NCI-H1092 treated with DMSO at 0.1 percent for 48 hours (cell line): ENCODE results near the gene ZFHX3.

ENCODE experiments used
- DNase-seq: peaks from one replicate; lab custom pipeline; 2025; lab: John Stamatoyannopoulos, UW

Gene ZFHX3

DNA sequence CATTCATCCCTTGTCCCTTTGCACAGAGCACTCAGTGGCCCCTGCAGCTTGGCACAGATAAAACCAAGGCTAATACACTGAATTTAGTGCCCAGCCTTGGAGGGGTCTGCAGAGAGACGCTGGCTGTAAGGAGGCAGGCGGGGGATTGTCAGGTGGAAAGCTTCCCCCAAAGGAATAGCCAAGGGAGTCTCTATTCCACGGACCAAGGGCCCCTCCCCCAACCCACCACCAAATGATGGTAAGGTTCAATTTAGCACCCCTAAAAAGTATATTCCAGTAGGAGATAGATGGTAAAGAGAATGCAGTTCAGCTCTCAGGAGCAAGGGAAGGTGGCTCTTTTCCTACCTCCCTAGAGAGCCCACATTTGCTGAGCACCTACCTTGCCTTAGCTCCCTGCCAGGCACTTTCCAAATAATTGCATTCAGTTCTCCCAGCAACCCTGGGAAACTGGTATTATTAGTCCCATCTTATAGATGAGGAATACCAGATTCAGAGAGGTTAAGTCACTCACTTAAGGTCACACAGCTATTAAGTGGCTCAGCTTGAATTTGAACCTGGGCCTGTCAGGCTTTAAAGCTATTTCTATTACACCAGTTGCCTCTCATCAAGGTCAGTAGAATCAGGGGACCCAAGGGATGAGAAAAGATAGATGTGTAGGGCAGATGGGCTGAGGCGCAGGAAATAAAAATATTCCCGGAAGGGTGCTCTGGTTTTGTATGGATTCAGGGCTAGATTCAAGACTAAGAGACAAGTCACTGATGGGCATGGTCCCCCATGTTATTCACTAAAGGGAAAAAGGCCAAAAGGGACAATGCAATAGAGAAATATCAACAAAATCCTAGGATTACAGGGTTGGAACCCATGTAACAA, 20.0 kb upstream of the ZFHX3 start:
- DNase-seq = no peak

DNA sequence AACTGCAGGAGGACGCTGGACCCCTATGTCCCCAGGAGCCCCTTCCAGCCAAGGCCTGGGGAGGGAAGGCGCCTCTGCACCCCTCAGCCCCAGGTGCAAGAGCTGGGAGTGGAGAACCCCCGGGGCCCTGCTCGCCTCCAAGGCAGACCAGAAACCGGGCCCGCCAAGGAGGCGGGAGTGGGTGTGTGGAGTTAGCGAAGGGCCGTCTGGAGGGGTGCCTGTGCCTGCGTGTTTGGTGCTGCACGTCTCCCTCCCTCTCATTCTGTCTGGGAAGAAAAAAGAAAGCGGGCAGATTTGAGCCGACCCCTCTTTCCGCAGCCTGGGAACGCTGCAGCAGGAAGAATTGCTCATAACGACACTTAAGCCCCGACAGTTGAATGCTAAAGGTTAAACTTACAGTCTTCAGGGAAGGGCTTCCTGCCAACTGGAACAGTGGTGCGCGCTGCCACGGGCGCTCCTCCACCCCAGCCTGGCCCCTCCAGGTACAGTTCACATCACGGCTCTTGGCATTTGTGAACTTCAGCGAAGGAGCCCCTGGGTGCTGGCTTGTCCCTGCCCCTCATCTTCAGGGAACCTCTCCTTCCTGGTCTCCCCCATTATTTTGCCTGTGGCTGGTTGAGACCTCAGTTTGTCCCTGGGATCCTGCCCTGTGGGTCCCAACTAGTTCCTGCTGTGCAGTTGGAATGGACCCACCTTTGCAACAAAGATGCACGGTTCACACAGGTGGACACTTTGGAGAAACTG, 19.2 kb upstream of the ZFHX3 start:
- DNase-seq = no peak

DNA sequence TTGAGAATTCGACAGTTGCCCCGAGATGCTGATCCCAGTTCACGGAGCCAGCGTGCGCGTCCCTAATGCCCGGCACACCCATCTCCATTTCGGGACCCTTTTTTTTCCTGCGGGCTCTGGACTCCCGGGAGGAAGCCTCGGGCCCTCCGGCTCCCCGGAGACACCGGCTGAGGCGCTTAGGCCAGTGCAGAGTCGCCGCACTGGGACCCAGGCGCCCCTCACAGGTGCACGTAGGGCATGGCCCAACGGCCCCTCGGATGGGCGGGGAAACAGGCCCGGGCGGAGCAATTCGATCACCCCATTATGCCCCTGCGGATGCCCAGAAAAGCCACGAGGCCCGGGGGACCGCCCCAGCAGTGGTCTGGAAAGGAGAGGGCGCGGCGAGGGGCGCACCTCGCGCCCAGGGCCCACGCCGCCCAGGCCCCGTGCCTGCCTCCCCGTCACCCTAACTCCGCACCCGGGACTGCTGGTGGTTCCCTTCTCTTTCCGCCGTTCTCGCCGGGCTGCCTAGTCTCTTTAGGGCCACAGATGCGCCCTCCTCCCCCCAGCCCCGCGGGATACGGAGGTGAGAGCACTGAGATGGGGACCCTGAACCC, 18.5 kb upstream of the ZFHX3 start:
- DNase-seq = no peak

DNA sequence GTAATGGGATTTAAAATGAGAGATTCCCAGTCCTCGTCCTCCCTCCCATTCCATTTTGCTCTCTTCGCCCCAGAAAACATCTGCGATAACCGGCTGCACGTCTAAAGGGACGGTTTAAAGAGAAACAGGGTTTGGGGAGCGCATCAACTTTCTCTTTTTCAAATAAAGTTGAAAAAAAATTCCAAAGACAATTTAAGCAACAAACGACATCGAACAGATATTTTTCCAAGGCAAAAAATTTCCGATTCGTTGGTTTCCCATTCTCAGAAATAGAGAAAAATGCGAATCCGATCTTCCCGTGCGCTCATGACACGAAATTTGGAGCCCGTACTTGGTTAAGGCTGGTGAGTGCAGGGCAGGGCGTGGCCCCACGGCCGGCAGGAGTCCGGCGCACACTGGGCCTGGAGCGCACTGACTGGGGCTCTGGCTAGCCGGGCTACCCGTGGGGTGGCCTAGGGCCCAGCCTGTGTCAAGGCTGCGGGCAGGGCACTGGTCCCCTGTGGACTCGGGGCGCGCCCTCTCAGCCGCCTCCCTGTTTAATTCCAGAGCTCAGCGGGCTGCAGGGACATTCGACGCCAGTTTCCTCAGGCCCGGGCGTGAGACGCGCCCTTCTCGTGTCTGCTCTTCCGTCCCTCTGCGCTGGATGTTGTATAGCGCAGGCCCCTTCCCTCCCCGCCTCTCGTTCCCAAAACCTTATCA, 17.9 kb upstream of the ZFHX3 start:
- no peak for DNase-seq

DNA sequence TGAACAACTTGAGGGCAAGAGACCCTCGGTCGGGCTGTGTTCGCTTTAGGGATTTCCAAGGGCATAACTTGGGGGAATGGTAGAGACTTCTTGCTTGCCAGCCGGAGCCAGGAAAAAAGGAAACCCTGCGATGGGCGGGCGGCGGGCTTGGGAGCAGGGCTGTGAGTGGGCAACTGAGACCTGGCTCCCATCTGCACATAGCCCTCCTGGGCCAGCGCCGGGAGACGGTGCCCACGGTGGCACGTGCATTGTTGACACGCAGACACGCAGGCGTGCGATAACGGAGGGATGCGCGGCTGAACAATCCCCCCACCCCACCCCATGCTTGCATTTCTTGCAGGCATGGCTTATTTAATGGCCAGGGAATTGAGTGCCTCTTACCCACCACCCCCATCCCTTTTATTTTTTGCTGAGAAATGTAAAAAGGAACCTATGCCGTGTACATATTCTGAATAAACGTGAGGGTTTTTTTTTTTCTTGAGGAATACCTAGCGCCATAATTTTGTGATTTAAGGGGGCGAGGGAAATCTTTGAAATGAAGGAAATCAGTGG, 17.1 kb upstream of the ZFHX3 start:
- no peak for DNase-seq

DNA sequence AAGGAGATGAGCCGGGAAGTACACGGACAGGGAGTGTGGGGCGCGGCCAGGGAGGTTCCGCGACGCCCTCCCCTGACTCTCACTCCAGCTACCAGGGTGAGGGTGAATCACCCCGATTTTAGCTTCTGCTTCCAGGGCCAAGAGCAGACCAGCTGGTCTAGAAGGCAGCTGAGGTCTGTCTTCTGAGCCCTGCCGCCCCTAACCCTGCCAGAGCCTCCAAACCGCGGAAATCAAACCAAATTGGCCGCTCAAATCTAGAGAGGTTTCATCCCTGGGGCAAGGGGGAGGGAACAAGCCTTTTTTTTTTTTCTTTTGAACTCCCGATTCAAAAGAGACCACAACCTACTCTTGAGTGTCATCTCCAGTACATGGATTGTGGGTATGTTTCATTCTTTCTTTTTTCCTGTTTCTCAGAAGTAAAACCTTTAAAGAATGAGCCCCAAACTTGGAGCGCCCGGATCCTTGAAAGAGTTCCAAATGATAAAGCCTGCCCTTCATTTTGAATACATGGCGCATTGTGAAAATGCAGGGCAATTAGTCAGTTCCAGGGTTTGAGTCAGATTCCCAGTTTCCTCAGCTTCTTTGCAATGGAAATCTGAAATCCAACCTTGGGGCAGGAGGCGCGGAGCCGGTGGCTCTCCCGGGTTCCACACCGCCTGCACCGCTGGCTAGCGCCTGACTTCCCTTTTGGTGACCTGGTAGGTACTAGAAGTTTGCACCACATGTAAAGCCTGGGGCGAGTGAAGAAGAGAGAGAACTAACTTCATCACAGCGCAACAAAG, 16.5 kb upstream of the ZFHX3 start:
- no peak for DNase-seq

DNA sequence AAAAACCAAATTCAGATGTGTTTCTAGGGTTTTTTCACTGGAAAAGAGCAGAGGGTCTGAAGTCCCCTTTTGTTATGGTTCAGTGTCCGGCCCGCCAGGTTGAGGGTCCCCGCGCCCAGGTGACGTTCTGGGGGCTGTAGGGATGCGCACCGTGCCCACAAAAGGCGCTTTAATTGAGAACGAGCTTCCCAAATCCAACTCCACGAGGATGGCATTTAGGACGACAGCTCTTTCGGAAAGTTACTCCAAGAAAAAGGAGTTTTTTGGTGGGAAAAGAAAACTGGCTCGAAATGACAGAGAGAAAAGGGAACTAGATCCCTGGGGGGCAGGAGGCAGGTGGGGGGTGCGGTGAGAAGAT, 15.9 kb upstream of the ZFHX3 start:
- no peak for DNase-seq

DNA sequence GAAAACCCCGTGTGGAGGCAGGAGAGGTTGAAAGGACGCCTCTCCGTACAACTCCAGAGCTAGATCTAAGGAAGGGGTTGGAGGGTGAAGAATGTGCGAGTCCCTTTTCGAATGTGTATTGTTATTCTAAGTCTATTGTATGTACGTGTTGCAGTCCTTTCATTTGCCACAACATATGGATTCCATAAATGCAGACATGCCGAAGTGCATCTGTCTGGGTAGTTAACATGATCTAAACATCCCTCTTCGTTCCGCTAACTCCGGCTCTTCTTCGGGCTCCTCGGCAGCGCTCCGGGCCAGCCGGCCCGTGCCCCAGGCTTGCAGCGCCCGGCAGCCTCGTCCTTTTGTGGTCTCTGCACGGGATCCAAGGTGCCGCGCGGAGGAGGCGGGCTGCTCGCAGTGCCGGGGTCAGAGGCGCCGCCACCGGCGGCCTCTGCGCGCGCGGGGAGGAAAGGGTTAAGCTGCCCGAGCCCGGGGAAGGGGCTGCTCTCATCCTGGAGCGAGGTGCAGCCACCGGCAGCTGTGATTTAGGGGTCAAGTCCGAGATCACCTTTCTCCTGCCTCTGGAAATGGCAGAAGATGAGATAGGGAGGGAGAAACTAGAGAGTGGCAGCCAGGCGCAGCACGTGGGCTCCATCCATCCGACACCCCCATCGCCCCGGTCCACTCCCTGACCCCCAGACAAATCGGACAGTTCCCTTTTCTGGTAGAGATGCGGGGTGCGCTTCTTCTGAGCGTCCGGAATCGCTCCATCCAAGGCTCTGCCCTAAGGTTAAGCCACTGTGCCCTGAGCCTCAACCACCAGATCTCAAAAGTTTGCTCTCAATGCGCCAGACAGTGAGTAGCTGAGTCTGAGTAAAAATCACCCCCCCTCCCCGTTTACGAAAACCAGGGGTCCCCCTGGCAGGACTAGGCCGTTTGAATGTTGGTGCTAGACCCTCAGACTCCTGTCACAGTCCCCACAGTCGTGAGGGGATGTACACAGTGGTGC, 15.1 kb upstream of the ZFHX3 start:
- DNase-seq = no peak

DNA sequence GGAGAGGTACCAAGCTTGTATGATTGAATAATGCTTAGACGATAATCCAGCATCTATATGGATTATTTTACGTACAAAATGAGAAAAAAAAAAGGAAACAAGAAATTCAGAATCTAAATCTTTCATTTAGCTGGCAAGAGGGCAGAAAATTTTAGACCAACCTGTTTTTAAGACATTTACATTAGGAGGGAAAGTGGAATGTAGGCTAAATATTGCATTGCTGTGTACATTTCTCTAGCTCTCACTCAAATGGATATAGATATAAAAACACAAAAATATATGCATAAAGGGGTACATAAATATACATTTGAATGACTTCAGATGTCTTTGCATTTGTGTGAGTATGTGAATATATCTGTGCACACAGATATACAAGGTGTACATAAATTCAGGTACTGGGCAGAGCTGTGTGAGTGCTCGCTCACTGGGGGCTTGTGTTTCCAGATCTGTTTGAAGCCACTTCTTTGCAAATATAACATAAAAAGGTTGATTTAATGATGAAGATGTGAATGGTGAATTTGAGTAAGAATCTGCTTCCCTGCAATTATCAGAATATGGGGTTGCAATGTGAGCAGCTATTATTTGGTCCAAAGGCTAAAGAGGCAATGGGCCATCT, 14.2 kb upstream of the ZFHX3 start:
- DNase-seq = no peak

DNA sequence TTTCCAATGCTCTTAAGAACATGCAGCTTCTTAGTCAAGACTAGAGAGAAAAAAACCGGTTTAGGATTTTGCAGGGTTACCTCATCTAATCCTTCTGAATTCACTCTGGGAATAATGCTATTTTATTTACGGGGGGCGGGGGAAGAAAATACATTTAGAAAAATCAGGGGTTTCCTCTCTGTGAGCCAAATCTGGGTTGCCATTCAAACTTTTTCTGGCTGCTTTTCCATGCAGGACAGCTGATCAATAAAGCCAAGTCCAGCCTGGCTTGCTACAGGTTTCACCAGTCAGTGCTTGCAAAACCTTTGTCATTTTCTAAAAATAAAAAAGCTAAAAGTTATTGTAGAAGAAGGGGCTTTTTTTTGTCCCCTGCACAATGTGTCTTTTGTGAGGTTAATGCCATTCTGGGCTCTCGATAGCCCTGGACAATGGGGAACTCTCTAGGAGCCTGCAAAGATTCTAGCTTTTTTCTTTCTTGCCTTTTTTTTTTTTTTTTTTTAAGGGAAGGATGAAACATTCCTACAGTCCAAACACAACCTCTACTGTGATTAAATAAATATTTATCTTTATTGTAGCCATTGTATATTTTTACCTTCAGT, 13.1 kb upstream of the ZFHX3 start:
- DNase-seq = no peak

DNA sequence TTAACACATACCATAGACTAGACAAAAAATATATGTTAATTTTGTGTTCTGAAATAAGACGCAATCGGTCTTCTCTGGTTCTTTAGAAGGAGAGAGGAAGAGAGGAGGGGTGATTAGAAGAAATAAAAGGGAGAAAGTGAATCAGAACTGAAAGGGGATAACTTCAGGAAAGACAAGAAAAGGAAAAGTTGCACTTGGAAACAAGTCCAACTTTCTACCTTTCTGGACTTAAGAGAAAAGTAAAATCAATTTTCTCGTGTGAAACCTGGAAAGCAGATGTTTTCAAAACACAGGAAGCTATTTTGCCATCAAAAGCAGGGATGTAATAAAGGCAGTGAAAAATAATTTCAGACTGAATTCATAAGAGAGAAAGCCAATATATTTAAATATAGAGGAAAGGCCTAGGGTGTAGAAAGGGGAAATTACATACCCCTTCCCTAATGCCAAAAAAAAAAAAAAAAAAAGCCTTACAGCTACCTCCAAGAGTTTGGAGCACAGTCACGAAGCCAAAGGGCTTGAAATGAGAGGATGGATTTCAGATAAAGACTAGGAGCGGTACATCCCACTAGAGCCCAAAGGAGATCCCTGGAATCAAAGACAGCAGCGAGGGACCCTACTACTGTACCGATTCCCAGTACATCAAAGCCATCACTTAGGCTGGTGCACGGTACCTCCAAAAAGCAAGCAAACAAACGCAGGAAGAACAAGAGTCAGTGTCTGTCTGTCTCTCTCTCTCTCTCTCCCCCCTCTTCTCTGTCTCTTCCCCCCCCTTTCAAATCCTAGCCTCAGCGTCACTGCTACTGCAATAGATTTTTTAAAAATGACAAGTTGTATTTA, 12.1 kb upstream of the ZFHX3 start:
- DNase-seq = peak; percentile 79

DNA sequence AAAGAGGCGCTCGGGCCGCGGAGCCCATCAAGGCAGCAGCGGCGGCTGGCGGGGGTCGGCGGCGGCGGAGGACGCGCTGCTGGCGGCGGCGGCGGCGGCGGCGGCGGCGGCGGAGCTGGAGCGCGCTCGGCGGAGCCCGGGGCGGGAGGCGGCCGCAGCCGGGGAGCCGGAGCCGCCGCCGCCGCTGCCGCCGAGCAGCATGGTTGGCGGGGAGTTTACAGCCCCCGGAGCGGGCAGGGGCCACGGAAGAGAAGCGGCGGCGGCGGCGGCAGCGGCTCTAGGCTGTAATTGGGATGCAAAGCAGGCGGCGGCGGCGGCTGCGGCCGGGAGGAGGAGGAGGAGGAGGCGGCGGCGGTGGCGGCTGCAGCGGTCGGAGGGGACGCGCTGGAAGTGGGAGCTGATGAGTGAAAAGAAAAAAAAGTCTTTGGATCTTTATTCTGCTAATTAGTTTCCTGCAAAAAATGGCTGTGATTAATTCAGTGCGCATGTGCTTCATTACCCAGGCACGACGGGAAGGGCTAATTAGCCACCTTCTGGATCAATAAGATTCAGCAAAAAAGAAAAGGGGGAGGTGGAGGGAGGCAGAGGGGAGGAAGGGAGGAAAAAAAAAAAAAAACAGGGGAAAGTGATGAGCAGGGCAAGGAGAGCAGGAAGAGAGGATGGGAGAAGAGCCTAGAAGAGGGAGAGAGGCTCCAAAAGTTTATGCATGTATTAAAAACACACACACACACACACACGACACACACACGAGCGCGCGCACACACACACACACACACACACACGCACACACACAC, 10.9 kb upstream of the ZFHX3 start:
- peak; percentile 83 for DNase-seq

DNA sequence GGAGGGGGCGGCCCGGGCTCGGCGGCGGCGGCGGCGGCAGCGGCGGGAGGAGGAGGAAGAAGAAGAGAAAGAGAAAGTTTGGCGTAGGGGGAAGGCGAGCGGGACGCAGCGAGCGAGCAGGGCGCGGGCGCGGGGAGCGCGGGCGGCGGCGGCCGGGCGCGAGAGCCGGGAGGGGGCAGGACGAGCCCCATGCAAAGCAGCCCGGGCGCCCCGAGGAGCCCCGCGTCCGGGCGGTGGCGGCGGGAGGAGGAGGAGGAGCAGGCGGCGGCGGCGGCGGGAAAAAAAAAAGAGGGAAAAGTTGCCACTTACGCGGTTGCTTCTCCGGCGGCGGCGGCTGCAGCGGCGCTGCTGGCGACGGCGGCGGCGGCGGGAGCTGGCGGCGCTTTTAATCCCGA, 10.3 kb upstream of the ZFHX3 start:
- DNase-seq = peak; percentile 23

DNA sequence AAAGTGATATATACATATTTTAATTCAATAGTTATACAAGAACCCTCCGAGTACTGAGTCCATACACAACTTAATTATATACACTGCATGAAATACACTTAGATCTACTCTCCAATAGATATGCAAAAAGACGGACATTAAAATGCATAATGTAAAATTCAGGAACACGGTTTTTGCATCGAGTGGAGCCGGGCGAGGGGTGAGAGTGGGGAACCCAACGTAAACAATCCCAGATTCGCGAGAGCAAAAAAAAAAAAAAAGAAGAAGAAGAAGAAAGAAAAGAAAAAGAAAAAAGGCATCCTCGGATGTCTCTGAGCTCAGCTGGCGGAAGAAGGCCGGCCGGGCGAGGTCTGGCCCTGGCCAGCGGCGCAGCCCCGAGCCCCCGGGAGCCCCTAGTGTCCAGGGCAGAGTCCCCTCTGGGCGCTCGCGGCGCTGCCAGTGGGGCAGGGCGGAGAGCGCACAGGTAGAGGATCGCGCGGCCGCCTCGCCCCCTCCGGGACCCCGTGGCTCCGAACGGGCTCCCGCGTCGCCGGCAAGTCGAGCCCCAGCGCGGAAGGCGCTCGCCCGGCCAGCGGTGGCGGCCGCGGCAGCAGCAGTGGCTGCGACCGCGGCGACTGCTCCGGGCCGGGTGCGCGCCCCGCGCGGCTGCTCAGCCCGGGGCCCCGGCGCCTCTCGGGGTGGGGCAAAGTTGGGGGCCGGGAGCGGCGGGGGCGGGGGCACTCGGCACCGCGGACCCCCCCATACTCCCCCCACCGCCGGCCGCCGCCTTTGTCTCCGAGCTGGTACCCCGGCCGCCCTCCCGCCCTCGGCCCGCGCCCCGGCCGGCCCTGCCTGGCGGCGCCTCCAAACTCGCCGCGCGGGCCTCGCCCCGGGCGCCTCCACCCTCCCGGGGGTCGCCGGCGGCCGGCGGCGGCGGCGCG, 9.6 kb upstream of the ZFHX3 start:
- DNase-seq = peak; percentile 86

DNA sequence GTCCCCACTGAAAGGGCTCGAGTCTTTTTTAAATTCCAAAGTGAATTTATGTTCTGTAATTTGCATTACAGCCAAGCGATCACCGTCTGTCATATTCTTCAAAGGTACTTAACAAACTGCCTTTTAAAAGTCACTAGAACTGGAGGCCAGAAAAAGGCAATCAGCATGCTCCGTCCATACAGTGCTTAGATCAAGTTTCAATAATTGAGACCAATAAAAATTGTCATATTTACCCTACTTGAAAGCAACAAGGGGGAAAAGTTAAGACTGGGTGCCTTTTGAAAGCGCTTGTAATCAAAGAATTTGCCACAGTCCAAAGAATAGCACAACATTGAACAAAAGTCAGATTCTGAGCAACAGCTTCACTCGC, 9.0 kb upstream of the ZFHX3 start:
- peak; percentile 86 for DNase-seq

DNA sequence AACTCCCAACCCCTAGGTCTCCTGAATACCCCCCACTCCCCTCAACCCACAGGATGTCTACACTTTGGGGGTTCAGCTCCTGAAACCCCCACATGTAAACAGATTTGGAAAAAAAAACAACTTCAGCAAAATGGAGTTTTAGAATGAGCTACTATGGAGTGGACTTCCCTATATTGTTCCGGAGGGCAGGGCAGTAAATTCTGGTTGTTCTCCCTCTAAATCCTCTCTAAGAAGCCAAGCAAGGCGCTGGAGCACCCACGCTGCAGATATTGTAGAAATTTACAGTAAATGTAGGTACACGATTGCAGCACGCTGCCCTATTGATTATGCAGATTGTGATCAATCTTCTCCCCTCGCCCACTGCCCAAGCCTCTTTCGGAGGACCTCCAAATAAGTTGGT, 8.5 kb upstream of the ZFHX3 start:
- DNase-seq = peak; percentile 51
